ENCODE data around the gene CNTN1. TPM values are rescaled to one million over a fixed set of nuclear protein-coding genes. Genes with fewer than 3 reads are reported as not detected.

Gene CNTN1
- total RNA-seq, 2 donors from 2014 or later: 0.77 to 4.4 TPM

DNA sequence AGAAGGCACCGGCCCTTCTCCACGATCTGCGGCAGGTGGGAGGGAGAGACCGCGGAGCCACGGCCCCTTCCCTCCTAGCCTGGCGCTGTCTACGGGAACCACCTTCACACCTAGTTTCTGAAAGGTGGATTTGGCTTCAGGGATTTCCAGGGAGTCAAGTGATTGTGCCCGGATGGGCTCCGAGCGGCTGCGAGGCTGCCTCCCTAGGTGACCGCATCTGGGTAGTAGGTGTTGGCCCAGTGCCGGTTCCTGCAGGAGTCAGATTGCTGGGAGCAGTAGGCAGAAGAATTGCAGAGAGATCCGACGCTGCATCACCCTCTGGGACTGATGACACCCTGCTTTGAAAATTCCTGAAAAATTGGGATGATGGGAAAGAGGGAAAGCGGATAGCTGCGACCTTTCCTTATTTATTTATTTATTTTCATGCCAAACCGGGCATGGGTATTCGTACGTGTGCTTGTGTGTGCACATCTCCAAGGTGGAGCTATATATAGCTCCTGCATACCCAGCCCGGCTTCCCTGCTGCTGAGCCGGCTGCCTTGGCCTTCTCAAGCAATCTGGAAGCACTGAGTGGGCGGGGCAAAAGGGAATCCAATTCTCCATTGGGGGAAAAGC lies 1.1 kb downstream of the CNTN1 start:
- Histone ChIP-seq H3K4me1 (no peaks in the 10 kb centered on the region), H3K27ac (no peak overlapping the region), H3K9ac (ENCODE audit: low read depth in 2 of 2, low read length in 2 of 2) (no peak overlapping the region), H3K27me3 (peaks cover 15% of the 10 kb centered on the region), H3K36me3 (no peaks in the 10 kb centered on the region), H3K9me3 (no peaks in the 10 kb centered on the region), H3K4me3 (peak overlapping the region; percentile 38)
- TF ChIP-seq, protein P1, sequence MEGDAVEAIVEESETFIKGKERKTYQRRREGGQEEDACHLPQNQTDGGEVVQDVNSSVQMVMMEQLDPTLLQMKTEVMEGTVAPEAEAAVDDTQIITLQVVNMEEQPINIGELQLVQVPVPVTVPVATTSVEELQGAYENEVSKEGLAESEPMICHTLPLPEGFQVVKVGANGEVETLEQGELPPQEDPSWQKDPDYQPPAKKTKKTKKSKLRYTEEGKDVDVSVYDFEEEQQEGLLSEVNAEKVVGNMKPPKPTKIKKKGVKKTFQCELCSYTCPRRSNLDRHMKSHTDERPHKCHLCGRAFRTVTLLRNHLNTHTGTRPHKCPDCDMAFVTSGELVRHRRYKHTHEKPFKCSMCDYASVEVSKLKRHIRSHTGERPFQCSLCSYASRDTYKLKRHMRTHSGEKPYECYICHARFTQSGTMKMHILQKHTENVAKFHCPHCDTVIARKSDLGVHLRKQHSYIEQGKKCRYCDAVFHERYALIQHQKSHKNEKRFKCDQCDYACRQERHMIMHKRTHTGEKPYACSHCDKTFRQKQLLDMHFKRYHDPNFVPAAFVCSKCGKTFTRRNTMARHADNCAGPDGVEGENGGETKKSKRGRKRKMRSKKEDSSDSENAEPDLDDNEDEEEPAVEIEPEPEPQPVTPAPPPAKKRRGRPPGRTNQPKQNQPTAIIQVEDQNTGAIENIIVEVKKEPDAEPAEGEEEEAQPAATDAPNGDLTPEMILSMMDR (IDR thresholded peaks at IDR 0.05): no peak
- DNase-seq: peak; percentile 18
- intact Hi-C loops (cut with DNase I): no loop called here

DNA sequence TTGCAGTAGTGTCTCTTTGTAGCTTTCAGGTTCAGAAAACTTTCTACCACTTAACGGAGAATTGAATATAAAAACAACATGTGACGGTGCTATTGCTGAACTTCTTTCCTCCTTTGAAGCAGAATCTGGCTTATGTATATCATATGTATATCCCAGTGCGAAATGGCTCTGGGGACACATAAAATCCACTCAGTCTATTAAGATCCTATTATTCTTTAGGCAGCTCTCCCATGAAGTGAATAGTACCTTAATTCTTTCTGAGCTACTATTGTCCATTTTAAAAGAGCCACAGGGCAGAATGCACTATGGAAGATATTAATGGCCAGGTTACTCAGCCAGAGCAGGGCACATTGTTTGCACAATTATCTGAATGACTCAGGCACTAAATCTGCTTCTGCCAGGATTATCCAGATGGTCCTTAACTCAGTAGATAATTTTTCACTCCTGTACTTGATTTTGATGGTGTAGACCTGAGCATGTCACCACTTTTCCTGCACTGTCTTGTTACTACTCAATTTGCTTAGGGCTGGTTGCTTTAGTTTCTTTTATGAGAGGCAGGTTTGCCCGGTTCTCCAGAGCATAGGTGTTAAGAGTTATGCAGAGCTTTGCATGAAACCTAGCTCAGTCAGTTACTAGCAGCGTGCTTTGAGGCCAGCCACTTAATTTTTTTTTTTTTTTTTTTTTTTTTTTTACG lies 5.5 kb downstream of the CNTN1 start:
- TF ChIP-seq, protein P1 (IDR thresholded peaks at IDR 0.05): no peak
- H3K27ac ChIP-seq: no peak overlapping the region

DNA sequence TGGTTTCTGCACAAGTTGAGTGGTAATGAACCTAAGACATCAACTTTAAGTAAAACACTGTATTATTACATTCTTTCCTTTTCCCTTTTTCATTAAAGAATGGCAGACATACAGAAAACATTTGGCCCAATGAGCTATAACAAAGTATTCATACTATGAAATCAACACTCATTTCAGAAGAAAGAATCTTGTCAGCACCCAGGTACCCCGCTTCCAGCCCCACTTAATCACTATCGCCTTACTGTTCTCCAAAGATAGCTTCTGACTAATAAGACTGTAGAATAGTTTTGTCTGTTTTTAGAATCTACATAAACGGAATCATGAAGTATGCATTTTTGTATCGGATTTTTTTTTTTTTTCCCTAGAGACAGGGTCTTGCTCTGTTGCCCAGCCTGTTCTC lies 9.5 kb downstream of the CNTN1 start:
- DNase-seq: no peak
- intact Hi-C loops (cut with DNase I): no loop called here
- H3K4me1 ChIP-seq: no peaks in the 10 kb centered on the region
- TF ChIP-seq, protein P1 (IDR thresholded peaks at IDR 0.05): no peak
- H3K4me3 ChIP-seq: no peak overlapping the region
- no peaks in the 10 kb centered on the region for H3K36me3 ChIP-seq
- H3K9ac ChIP-seq (ENCODE audit: low read depth in 2 of 2, low read length in 2 of 2): no peak overlapping the region
- H3K9me3 ChIP-seq: no peaks in the 10 kb centered on the region
- H3K27me3 ChIP-seq: no peaks in the 10 kb centered on the region
- H3K27ac ChIP-seq: no peak overlapping the region

More for the DNA sequence above, 5.5 kb downstream of the CNTN1 start:
- H3K4me1 ChIP-seq: no peaks in the 10 kb centered on the region
- intact Hi-C loops (cut with DNase I): no loop called here
- H3K4me3 ChIP-seq: no peak overlapping the region
- no peaks in the 10 kb centered on the region for H3K36me3 ChIP-seq
- DNase-seq: no peak
- H3K9ac ChIP-seq (ENCODE audit: low read depth in 2 of 2, low read length in 2 of 2): no peak overlapping the region
- H3K27me3 ChIP-seq: peaks cover 6% of the 10 kb centered on the region
- no peaks in the 10 kb centered on the region for H3K9me3 ChIP-seq

DNA sequence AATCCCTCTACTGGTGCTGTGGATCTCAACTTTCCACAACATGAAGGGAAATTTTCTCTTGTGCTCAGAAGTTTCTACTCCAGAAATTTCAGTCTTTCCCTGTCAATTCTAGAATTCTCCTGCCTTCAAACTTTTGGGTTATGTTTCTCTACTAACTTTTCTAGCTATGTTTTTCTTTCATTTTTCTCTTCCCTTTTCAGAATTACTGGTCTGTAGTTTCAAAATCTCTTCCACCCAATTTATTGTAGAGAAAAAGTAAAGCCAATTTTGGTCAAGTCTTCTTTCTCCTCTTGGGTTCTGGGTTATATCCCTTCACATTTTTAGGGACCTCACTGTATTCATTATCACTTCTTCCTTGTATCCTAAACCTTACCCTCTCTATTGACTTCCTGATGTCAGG lies 18.9 kb downstream of the CNTN1 start:
- H3K4me3 ChIP-seq: no peak overlapping the region
- intact Hi-C loops (cut with DNase I): no loop called here
- H3K9me3 ChIP-seq: no peaks in the 10 kb centered on the region
- no peaks in the 10 kb centered on the region for H3K4me1 ChIP-seq
- H3K27ac ChIP-seq: no peak overlapping the region
- H3K9ac ChIP-seq (ENCODE audit: low read depth in 2 of 2, low read length in 2 of 2): no peak overlapping the region
- TF ChIP-seq, protein P1 (IDR thresholded peaks at IDR 0.05): no peak
- no peak for DNase-seq
- no peaks in the 10 kb centered on the region for H3K27me3 ChIP-seq
- H3K36me3 ChIP-seq: no peaks in the 10 kb centered on the region

DNA sequence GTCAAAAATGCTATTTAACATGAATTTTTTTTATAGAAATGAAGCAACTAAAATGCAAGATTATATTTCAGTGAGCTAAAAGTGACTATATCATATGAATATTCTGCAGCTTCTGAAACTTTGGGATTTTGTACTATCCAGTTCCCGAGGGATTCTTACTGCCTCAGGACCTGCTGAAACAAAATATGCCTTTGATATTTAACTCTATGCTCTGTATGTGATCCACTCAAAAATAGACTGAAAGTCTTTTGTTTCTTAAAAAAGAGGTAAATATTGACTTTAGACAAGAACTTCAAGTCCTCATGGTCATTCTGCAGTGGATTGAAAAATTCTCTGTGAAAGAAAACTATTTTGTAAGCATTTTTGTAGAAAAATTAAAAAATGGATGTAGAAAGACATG lies 22.4 kb downstream of the CNTN1 start:
- TF ChIP-seq, protein P1 (IDR thresholded peaks at IDR 0.05): no peak
- H3K4me3 ChIP-seq: no peak overlapping the region
- H3K9ac ChIP-seq (ENCODE audit: low read depth in 2 of 2, low read length in 2 of 2): no peak overlapping the region

More for the DNA sequence above, 22.4 kb downstream of the CNTN1 start:
- Histone ChIP-seq H3K27ac (no peak overlapping the region), H3K9me3 (no peaks in the 10 kb centered on the region), H3K4me1 (no peaks in the 10 kb centered on the region), H3K27me3 (no peaks in the 10 kb centered on the region), H3K36me3 (no peaks in the 10 kb centered on the region)
- intact Hi-C loops (cut with DNase I): no loop called here
- DNase-seq: no peak

Measured in colonic mucosa (tissue), 4 donors.